CD4-positive, alpha-beta T cell treated with Interleukin-15 for 4 hours (primary cell): ENCODE measurements around the gene ACTA2.

Experiments used
- DNase-seq: peaks from one replicate; pipeline ENCODE4 v3.0.0-alpha.2; 2020; ENCODE audit warnings: low spot score

The ACTA2 gene

DNA sequence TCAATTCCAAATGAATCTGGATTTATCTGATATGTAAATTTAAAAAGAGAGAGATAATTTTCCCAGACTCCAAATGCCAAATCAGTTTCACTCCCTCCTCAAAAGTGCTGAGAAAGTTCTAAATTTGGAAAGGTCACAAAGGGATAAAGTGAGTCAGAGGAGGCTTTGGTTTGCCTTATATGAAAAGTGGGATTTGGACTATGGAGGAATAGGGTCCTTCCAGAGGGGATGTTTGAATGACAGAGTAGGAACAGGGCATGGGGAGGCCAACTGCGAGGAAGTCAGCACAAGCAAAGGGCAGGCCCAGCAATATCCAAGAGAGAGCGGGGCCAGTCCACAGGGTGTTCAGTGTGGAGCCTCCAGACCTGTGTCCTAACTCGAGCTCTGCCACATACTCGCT, 28.2 kb upstream of the ACTA2 start:
- no peak for DNase-seq

DNA sequence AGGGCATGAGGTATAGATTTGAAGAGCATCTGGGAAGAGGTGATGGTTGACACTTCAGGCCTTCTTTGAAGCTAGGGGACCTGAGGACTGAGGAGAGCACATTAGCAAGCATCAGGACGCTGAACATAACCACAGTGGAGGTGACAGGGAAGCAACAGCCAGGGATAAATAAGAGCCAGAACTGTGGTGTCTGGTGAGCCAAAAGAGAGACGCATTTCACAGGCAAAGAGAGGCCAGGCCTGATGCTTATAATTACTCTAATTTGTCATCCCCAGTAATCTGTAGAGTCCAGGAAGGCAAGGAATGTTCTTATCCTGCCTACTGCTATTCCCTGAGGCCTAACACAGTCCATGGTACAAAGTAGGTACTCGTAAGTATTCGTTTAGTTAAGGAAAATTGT, 27.7 kb upstream of the ACTA2 start:
- DNase-seq, result no peak

DNA sequence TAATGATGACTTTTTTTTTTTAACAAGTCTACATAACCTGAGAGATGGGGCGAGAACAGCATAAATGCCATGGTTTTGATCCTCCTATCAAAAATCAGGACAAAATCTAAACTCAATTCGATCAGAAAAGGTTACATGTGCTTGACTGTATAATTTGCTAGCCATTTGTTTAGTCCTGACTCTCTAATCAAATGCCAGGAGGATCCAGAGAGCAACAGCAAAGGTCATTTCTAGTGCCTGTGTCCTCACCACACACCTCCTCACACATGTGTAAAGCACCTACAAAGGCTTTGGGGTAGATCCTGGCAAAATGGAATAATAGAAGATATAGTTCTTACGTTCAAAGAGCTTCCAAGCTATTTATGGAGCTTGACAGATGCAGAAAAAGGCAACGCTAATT, 27.0 kb upstream of the ACTA2 start:
- DNase-seq, result no peak

DNA sequence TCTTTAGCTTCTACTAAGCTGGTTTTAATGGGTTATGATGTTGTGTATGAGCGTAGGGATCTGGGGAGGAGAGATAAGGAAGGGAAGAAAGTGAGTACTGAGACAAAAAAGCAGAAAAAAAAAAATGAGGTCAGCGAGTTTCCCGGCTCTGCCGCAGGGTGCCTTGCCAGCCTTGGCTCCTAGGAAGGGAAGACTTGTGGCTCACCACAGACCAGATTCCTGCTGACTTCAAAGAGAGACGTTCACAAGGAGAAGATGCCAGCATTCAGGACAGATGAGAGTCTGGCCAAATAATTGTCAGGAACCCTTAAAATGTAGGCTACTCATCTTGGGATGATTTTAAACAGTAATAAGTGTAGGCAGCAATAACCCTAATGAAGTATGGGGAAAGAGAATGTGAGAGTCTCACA, 26.6 kb upstream of the ACTA2 start:
- DNase-seq, result no peak

DNA sequence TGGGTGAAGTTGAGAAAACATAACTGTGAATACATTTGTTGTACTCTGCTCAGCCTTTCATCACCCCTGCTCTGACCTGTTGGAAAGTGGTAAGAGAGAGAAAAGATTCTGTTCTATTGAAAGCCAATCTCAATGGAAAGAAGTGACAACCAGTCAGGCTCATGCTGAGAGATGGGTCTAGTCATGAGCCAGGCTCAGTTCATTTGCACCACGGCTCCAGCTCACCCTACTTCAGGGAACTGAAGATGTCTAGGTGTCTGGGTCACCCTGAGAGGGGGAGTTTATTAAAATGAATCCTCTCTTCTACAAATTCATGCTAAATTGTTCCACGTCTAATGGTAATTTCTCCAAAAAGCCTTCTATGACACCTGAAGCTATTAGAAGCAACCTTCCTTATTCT, 25.9 kb upstream of the ACTA2 start:
- DNase-seq, result no peak

DNA sequence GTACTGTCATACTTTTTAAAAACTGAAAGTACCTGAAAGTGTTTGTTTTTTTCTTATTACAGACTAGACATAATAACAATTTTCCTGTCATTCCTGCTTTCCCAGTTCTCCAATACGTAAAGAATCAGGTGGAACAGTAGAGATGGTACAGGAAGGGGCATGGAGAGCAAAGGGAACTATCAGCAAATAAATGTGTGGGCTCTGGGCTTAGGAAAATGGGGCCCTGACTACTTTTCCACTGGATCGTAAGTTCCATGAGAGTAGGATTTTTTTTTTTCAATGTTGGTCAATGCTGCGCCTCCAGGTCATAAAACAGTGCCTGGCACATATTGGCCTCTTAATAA, 22.8 kb upstream of the ACTA2 start:
- DNase-seq, result no peak

DNA sequence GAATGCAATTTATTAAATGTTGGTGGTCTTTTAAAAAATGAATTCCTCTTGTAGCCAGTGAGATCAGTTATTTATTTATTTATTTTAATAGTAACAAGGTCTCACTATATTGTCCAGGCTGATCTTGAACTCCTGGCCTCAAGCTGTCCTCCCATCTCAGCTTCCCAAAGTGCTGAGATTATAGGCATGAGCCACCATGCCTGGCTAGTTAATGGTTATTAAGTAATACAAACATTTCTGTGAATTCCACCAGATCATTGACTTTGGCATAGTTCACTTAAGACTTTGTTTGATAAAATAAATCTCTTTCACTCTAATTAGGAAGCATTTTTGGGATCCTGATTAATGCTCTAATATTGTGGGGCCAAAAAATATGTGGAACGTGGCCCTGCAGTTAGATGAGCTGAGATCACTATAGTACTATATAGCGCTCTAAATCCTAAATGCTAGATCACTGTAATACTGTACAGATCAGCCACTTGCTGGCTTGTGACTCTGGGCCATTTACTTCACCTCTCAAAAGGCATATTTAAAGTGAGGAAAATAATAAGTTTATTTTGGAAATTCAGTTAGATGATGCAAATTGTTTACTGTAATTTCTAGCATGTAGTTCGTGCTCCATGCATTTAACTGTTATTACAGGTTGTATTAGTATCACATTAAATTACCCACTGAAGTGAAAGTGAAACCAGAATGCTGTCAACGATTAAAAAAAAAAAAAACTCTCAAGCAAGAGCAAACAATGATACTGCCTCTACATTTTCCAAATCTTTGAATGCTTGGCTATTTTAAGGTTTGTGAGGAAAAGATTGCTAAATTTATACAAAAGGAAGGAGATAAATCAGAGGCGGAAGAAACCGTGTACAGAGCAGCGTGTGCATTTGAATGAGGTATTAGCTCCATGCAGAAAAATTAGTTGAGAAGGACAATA, 22.1 kb upstream of the ACTA2 start:
- DNase-seq, result peak; percentile 19

DNA sequence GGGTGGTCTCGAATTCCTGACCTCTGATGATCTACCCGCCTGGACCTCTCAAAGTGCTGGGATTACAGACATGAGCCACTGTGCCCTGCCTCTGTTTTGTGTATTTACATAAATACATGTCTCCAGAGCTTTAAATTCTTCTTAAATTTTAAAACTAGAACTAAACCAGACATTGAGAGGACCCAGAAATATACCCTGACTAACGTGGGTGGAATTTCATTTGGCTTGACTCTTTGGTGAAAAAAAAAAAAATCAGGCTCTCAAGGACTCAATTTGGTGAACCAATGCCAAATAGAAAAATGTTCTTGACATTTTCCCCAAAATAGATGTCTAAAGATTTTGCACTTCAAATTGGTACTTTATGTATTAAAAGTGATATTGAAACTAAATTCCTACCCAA, 21.4 kb upstream of the ACTA2 start:
- DNase-seq, result no peak

DNA sequence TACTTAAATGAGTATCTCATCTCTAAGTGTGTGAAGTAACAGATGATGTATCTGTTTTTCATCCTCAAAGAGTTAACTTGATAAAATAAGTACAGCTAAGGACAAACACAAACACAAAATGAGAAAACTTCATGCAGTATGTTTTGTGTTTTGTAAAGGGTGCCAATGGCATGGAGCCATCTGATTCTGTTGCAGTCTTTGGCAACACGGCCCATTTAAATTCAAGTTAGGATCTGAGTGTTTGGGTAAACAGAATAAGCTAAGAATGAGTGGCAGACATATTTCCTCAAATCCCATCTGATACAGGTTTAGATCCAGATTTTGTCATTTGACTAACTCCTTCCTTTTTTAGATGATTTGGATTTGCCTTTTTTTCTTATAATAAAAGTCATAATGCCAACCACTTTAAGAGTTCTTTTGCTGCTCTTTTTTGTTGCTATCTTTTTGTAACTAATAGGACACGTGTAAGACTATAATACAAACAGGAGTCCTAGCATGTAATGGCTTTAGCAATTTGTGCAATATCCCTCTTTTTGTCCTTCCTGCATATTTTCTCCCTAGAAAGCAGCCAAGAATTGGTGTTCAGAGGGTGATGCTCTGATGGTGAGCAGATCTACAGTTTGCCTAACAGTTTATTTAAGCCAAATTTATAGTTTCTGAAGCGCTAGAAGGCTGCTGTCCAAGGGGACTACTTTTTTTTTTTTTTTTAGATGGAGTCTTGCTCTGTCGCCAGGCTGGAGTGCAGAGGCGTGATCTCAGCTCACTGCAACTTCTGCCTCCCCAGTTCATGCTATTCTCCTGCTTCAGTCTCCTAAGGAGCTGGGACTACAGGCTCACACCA, 18.9 kb upstream of the ACTA2 start:
- no peak for DNase-seq

DNA sequence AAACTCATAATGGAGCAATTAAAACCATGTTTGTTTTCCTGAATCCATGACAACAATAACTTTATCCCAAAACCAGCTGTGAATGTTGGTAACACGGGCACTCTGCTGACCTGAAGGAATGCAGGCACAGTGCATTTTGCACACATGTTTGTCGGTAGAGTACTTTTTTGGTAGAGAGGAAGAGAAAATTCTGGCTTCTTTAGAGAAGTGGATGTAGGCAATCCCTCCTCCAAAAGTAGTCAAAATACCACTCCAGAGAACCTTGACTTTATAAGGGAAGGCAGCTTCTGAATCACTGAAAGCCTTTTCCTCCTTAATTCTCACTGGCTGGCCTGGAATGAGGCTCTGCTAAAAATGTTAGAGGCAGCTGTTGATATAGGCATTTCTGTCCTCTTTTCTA, 15.8 kb upstream of the ACTA2 start:
- DNase-seq, result no peak

DNA sequence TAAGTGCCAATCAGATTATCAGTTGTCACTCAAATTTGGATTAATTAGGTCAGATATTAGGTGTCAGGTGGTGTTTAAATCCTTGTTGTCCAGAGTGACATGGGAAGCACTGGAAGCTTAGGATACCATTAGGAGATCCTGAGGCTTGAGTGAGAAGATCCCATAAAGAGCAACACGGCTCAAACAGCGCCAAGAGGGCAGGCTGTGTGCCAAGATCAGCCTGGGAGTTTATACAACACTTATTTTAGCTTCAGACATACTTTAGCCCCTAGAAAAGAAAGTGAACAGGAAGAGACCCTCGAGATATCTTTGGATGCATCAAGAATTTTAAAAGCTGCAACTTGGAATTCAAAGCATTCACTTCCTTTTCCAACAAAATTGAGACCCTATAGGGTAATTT, 14.2 kb upstream of the ACTA2 start:
- no peak for DNase-seq

DNA sequence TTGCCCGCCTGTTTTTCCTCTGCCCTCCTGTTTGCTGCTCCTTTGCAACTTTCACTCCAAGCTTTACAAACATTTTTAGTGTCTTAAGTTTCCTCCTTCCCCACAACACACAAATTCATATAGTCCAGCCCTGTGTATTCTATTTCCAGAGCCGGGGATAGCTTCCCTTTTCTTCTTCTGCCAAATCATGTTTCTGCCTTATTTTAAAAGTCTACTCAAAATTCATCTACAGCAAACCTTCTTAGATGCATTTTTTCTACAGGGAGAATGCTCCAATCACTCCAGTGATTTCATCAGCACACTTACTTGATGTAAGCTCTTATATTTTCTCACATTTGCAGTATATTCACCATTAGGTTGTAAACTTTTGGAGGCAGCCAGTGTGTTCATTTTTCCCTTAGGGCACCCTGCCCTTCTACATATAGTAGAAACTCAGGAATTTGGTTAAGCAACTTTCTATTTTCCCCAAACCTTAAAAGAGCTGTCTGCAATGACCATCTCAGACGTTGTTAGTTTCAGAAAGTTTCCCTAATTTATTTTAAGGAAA, 12.4 kb upstream of the ACTA2 start:
- DNase-seq, result no peak

DNA sequence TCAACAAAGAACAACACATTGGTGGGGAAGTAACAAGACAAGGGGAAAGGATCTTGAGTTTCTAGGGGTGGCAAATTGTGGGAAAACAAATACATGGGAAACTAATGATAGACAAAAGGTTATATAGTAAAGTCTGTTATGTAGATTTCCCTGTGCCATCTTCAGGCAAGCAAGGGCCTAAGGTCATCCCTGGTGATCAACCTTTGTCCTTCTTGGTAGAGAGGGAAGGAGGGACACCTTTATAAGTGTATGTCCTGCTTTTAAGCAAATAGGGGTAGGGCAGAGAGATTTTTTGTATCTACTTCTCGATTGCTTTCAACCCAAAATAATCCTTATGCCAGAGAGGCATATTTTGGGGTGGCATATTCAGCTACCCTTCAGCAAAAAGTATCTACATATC, 11.8 kb upstream of the ACTA2 start:
- no peak for DNase-seq

DNA sequence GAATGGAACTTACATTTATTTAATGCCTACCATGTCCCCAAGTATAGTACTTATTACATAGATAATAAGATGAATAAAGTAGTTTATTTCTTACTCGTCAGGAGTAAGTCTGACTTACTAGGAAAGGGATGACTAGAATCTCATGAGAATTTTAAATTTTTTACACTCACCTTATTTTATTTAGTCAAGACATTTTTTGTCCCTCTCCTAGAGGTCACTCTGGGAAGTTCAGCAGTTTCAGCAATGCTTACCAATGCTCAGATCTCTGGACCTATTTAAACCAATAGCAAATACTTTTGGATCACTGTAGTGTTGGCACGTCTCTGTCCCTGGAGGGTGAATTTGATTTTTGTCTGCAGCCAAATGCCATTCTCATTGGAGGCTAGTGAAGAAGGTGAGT, 10.7 kb upstream of the ACTA2 start:
- no peak for DNase-seq

DNA sequence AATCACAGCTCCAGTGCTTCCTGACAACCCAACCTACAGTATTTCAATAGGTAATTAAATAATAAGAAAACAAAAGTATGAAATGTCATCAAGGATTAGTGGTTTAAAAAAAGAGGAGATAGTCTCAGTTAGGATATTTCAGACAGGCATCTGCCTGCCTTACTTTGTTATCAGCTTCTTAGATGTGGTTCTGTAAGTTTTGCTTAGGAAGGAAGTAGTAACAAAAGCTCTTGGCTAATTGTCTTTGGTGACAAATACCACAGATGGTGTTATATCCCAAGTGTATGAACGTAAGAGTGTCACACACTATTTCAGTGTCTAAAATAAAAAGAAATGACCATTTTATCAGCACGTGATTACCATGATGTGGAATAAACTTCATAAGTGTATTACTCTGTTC, 9.8 kb upstream of the ACTA2 start:
- peak; percentile 33 for DNase-seq

DNA sequence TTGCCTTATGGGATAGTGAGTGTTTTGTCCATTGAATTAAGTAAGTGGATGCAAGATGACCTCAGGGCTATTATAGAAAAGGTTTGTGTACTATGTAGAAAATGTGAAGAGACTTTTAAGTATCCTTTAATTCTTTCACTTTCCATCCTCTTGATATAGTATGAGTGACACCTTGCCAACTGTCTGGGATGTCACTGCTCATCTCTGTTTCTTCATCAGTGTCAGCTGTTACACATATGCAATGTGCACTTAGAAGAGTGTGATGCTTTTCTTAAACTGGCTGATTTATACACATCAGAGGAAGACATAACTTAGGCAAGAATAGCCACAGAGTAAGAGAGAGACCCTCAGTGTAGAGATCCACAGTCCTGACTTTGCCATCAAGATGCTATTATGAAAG, 8.7 kb upstream of the ACTA2 start:
- no peak for DNase-seq

DNA sequence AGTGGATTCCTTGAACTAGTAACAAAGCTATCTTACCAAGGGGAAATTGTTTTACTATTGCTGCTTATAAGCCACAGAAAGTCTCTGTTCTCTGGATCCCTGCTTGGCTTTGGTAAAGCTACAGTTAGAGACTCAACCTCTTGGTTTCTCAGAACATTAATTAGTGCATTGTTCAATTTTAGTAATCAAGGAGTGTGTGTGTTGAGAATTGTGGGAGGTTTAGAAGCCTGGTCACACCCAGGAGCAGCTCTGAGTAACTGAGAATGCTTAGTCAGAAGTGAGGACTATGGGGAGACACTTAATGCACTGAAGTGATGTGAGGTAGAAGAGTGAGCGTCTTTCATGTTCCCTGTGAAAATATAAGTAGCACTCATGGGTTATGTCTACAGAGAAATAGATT, 8.2 kb upstream of the ACTA2 start:
- no peak for DNase-seq

DNA sequence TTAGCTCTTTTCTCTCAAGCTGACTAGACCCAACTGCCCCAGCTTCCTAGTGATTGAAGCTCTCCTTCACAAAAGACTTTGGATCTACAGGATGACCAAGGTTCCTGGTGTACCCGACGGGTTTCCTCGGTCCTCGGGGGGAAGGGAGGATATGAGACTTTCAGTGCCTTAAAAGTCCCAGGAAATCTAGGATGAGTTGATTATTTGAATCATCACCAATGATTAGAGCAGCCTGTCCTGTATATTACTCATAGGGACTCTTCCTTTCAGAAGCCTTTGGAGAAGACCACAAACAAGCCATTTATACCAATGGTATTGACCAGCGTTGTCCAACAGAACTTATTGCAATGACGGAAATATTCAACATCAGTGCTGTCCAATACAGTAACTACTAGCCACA, 6.1 kb upstream of the ACTA2 start:
- DNase-seq, result no peak

DNA sequence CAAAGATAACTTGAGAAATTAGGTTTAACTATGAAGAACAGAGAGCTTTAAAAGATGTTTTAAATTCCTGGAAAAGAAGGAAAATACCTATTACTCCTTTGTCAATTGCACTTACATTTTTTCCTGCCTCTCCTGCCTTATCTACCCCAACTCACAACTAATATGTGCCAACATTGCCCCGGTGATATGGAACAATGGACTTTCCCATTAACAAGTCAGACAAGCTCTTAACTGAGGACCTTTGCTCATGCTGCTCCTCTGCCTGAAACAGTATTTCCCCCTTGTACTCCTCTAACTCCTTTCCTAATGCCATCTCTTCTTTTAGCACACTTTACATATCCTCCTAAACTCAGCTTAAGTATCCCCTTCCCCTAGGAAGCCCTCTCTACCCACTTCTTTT, 4.8 kb upstream of the ACTA2 start:
- DNase-seq, result no peak

DNA sequence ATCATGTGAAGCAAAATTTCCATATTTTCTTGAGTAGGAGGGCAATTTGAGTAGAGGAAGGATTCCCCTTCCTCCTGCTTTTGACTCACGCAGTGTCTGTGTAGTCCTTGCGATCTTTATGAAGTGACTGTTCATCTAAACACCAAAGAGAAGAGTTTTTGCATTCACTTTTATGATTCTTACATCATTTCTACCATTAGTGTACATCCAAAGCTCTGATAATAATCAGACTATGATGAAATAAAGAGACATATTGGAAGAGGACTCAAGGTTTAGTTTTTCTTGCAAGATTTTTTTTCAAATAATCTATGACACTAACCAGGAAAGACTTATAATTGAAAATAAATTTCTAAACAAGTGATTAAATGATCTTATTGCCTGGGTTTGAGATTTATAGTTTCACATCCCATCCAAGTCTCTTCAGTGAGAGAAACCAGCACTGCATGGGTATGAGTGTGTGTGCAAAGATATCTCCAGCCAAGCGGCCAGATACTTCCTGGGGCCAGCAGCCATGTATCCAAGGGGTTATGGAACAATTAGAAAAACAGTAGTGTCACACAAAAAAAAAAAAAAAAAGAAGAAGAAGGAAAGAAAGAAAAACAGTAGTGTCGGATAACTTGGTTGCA, 2.0 kb upstream of the ACTA2 start:
- DNase-seq, result no peak

DNA sequence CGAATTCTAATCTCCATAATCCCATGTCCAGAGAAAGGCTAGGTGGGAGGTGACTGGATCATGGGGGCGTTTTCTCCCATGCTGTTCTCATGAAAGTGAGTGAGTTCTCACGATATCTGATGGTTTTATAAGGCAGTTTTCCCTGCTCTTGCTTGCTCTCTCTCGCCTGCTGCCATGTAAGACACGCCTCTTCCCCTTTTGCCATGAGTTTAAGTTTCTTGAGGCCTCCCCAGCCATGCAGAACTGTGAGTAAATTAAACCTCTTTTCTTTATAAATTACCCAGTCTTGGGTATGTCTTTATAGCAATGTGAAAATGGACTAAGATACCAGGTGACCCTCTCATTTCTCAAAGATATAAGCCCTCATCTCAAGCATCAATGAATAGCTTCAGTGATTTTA, 1.1 kb upstream of the ACTA2 start:
- DNase-seq, result no peak

DNA sequence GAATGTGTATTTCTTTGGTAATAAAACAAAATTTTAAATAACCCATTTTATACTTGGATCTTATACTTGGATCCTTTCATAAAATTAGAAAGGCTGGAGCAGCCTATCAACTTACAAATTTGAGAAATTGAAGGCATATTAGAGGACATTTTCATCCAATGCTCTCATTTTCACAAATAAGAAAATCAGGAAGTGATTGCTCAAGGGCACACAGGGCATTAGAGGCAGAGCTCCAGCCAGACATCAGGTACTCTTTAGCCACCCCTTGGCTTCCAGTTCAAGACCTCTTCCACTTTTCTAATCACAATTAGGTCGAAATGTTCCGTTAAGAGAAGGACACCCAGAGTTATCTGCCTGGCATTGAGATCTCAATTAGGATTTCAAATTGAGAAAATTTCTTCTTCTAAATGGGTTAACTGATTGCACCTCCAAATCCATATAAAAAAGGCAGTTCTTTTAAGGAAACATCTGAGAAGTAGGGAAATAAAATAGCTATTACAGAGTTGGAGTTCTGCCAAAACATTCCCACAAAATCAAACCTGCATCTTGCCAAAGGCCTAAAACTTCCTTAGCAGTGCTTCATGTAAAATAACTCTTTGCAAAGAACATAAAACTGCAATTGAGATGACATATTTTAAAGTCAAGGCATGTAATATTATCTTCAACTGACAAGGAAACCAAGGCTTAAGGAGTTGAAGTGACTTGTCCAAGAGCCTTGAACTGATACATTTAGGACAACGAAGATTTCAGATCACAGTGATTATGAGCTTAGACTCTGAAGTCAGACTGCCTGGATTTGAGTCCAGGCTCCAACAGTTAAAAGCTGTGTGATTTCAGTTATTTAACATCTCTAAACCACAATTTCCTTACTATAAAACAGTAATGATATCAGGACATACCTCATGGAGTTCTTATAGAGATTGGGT, 2.4 kb downstream of the ACTA2 start:
- no peak for DNase-seq
